BE2C (cell line): ENCODE data around the gene FAM32A.

Experiments
- DNase-seq: peaks from one replicate; pipeline ENCODE4 v3.0.0-alpha.2; 2020
- H3K27me3 ChIP-seq: fragments of 250-450 bp; sonication (Bioruptor Pico); 2 replicates; pipeline ENCODE4 v1.5.1; 2020; ENCODE audit warnings: mild to moderate bottlenecking
- H3K36me3 ChIP-seq: fragments of 250-450 bp; sonication (Bioruptor Pico); 2 replicates; pipeline ENCODE4 v1.5.1; 2020; ENCODE audit warnings: mild to moderate bottlenecking
- H3K4me1 ChIP-seq: fragments of 250-450 bp; sonication (Bioruptor Pico); 2 replicates; pipeline ENCODE4 v1.5.1; 2020
- H3K4me3 ChIP-seq: 2 replicates; pipeline ENCODE4 v1.5.1; 2011; ENCODE audit warnings: low read depth, low read length
- H3K9me3 ChIP-seq: fragments of 250-450 bp; sonication (Bioruptor Pico); 2 replicates; pipeline ENCODE4 v1.5.1; 2020
- CTCF ChIP-seq: IDR thresholded peaks from 2 replicates; pipeline ENCODE4 v1.5.1; 2012; ENCODE audit warnings: mild to moderate bottlenecking, low read depth, low read length

The FAM32A gene

DNA sequence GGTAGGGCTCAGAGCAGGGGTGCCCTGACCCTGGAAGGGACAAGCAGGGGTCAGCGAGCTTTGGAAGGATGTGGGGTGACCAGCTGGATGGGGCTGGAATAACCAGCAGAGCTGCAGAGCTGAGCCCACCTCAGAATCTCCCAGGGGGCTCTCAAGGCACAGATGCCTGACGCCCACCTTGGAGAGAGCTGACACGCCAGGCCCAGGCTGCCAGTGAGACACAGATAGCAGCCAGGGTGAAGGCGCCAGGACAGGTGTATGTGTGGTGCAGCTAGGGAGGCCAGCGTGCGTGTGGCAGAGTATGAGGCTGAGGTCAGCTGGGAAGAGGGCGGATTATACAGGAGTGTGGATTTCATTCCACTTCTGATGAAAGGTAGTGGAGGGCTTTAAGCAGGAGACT lies 21.4 kb downstream of the FAM32A start:
- Histone ChIP-seq H3K4me1 (no peaks in the 10 kb centered on the region), H3K4me3 (no peak overlapping the region), H3K9me3 (no peaks in the 10 kb centered on the region; the same call in 1 of the 2 replicates), H3K36me3 (peaks cover 65% of the 10 kb centered on the region), H3K27me3 (no peaks in the 10 kb centered on the region)
- no peak for TF ChIP-seq CTCF
- no peak for DNase-seq

DNA sequence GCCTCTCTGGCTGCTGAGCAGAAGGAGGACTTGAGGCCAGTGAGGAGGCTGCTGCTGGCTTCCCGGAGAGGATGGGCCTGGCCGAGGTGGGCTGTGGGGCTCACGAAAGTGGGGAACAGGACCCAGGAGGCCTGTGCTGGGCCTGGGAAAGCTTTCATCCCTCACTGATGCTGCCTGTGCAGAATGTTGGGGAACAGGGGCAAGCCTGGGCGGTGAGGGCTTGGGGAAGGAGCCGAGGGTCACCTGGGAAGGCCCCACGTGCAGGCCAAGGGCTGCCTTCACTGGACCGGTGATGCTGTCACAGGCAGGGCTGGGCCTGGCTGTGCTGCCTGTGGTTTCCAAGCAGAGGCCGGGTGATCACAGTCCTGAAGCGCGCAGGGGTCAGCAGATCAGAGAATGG lies 21.9 kb downstream of the FAM32A start:
- Histone ChIP-seq H3K27me3 (no peaks in the 10 kb centered on the region), H3K4me1 (no peaks in the 10 kb centered on the region), H3K4me3 (no peak overlapping the region), H3K36me3 (peaks cover 69% of the 10 kb centered on the region), H3K9me3 (no peaks in the 10 kb centered on the region; the same call in 1 of the 2 replicates)
- no peak for DNase-seq
- no peak for TF ChIP-seq CTCF

GRCh38 chr19:16207490-16208025 lies 22.3 kb downstream of the FAM32A start:
- peaks cover 67% of the 10 kb centered on the region for H3K36me3 ChIP-seq

DNA sequence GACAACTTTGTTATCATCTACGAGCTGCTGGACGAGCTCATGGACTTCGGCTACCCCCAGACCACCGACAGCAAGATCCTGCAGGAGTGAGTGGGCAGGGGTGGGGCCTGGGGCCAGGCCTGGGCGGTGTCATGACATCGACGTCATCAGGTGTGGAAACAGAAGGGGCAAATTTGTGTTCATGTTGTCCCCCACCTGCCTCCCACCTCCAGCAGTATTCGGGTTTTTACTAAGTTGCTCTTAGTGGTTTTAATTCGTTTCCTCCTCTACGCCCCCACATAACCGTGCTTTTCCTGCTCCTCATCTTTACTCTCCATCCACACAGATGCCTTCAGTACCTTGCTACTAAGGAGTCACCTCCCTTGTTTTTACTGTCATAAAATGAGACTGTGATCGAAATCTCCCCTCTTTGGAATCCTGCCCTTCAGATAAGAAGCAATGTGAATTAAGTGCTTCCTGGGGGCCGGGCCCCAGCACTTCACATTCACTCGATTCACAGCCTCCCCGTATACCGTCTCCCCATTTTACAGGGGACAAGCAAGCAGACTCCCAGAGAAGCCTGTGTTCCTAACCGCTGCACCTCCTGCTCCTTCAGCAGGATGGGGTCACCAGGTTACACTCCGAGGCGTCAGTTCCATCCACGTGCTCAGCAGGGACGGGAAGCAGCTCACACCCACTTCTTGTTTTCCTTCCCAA lies 23.0 kb downstream of the FAM32A start:
- H3K36me3 ChIP-seq, result peaks cover 62% of the 10 kb centered on the region
- H3K4me1 ChIP-seq, result no peaks in the 10 kb centered on the region
- H3K9me3 ChIP-seq, result no peaks in the 10 kb centered on the region; the same call in 1 of the 2 replicates
- no peaks in the 10 kb centered on the region for H3K27me3 ChIP-seq
- no peak for TF ChIP-seq CTCF
- no peak overlapping the region for H3K4me3 ChIP-seq
- no peak for DNase-seq

More at GRCh38 chr19:16207490-16208025, 22.3 kb downstream of the FAM32A start:
- DNase-seq, result no peak
- TF ChIP-seq CTCF, result no peak
- no peak overlapping the region for H3K4me3 ChIP-seq
- H3K4me1 ChIP-seq, result no peaks in the 10 kb centered on the region
- no peaks in the 10 kb centered on the region for H3K27me3 ChIP-seq
- no peaks in the 10 kb centered on the region; the same call in 1 of the 2 replicates for H3K9me3 ChIP-seq

GRCh38 chr19:16208847-16209665 lies 23.8 kb downstream of the FAM32A start:
- Histone ChIP-seq H3K27me3 (no peaks in the 10 kb centered on the region), H3K4me1 (no peaks in the 10 kb centered on the region), H3K9me3 (no peaks in the 10 kb centered on the region; the same call in 1 of the 2 replicates), H3K4me3 (no peak overlapping the region), H3K36me3 (peaks cover 57% of the 10 kb centered on the region)
- no peak for TF ChIP-seq CTCF
- DNase-seq, result no peak
